ENCODE data around the gene TGFBR3L. TPM values are rescaled to one million over a fixed set of nuclear protein-coding genes. Genes with fewer than 3 reads are reported as not detected.
"Not testable (repeated sequence)": the region's sequence is repeated elsewhere in the genome, so short reads cannot be mapped to it uniquely, and the experiment has no call there.

The TGFBR3L gene
- total and polyA plus RNA-seq, 2 experiments from 2014 or later: 1.7 to 7.0 TPM

- Histone ChIP-seq H3F3A (replicated peaks; ENCODE audit: low read depth) (peaks cover 27% of the 10 kb centered on the region), H3K36me3 (ENCODE audit: insufficient read depth) (peaks cover 11% of the 10 kb centered on the region; the same call in 1 of the 2 replicates)
- H3K9me3 Mint-ChIP-seq; H3K27me3 ChIP-seq (ENCODE audit: insufficient read depth); H3K4me3 Mint-ChIP-seq; H3K27ac ChIP-seq (ENCODE audit: low read depth); H3K4me3 ChIP-seq; H3K27ac Mint-ChIP-seq; H3K9me2 ChIP-seq (ENCODE audit: insufficient read depth); H4K20me1 ChIP-seq (replicated peaks; ENCODE audit: insufficient read depth); H3K4me1 ChIP-seq (ENCODE audit: insufficient read depth); ATAC-seq; H3K4me2 ChIP-seq; H2AFZ ChIP-seq; H3K79me2 ChIP-seq (replicated peaks; ENCODE audit: insufficient read depth); H3K4me1 Mint-ChIP-seq; DNase-seq (ENCODE audit: low spot score): not testable (repeated sequence)
- Mint-ChIP-seq H3K27me3 (ENCODE audit: insufficient read depth, low read depth, poor library complexity) (peaks cover 14% of the 10 kb centered on the region), H3K36me3 (ENCODE audit: low read depth) (peaks cover 55% of the 10 kb centered on the region)
Measured at GRCh38 chr19:7930030-7930429, 15.4 kb downstream of the TGFBR3L start.

- ATAC-seq (no peak), DNase-seq (ENCODE audit: low spot score) (no peak)
- no peak overlapping the region for H3K4me3 Mint-ChIP-seq
- peaks cover 4% of the 10 kb centered on the region for H3K4me1 Mint-ChIP-seq
- peaks cover 14% of the 10 kb centered on the region for H3K27me3 Mint-ChIP-seq (ENCODE audit: insufficient read depth, low read depth, poor library complexity)
- H4K20me1 ChIP-seq (replicated peaks; ENCODE audit: insufficient read depth): peaks cover 6% of the 10 kb centered on the region; the same call in 1 of the 2 replicates
- no peak for TF ChIP-seq ETS1 (IDR thresholded peaks at IDR 0.05)
- no peak for TF ChIP-seq NANOG (IDR thresholded peaks at IDR 0.05; ENCODE audit: borderline replicate concordance)
- no peak for TF ChIP-seq ZNF114 (CRISPR knock-in tag; IDR thresholded peaks at IDR 0.05)
- no peaks in the 10 kb centered on the region for H3K9me2 ChIP-seq (ENCODE audit: insufficient read depth)
- H3K36me3 Mint-ChIP-seq (ENCODE audit: low read depth): peaks cover 62% of the 10 kb centered on the region
- peaks cover 27% of the 10 kb centered on the region for H3F3A ChIP-seq (replicated peaks; ENCODE audit: low read depth)
- no peaks in the 10 kb centered on the region for H3K9me3 Mint-ChIP-seq
- no peak overlapping the region for H3K27ac Mint-ChIP-seq
- H3K79me2 ChIP-seq (replicated peaks; ENCODE audit: insufficient read depth): no peaks in the 10 kb centered on the region
- H3K4me2 ChIP-seq: no peak overlapping the region
- H2AFZ ChIP-seq: no peak overlapping the region
- H3K27me3 ChIP-seq (ENCODE audit: insufficient read depth): no peaks in the 10 kb centered on the region
- H3K4me1 ChIP-seq (ENCODE audit: insufficient read depth): peaks cover 4% of the 10 kb centered on the region; the same call in 1 of the 2 replicates
- no peak overlapping the region for H3K4me3 ChIP-seq
- peaks cover 16% of the 10 kb centered on the region; the same call in 1 of the 2 replicates for H3K36me3 ChIP-seq (ENCODE audit: insufficient read depth)
- no peak overlapping the region; the same call in 1 of the 2 replicates for H3K27ac ChIP-seq (ENCODE audit: low read depth)
Measured at GRCh38 chr19:7930765-7931164, 16.1 kb downstream of the TGFBR3L start.

GRCh38 chr19:7931221-7932061, 16.8 kb downstream of the TGFBR3L start:
- H3K4me3 ChIP-seq: no peak overlapping the region
- peaks cover 26% of the 10 kb centered on the region for H3F3A ChIP-seq (replicated peaks; ENCODE audit: low read depth)
- H3K27me3 ChIP-seq (ENCODE audit: insufficient read depth): no peaks in the 10 kb centered on the region
- no peaks in the 10 kb centered on the region for H3K9me3 Mint-ChIP-seq
- no peak overlapping the region for H2AFZ ChIP-seq
- no peak overlapping the region for H3K4me3 Mint-ChIP-seq
- H3K27ac Mint-ChIP-seq: no peak overlapping the region
- no peak overlapping the region for H3K27ac ChIP-seq (ENCODE audit: low read depth)
- peaks cover 2% of the 10 kb centered on the region for H3K4me1 Mint-ChIP-seq
- DNase-seq (ENCODE audit: low spot score): no peak
- H3K4me1 ChIP-seq (ENCODE audit: insufficient read depth): peaks cover 4% of the 10 kb centered on the region; the same call in 1 of the 2 replicates
- peaks cover 6% of the 10 kb centered on the region; the same call in 1 of the 2 replicates for H4K20me1 ChIP-seq (replicated peaks; ENCODE audit: insufficient read depth)
- H3K36me3 Mint-ChIP-seq (ENCODE audit: low read depth): peaks cover 66% of the 10 kb centered on the region
- no peak for ATAC-seq
- H3K27me3 Mint-ChIP-seq (ENCODE audit: insufficient read depth, low read depth, poor library complexity): peaks cover 11% of the 10 kb centered on the region
- H3K4me2 ChIP-seq: no peak overlapping the region
- no peaks in the 10 kb centered on the region for H3K9me2 ChIP-seq (ENCODE audit: insufficient read depth)
- H3K79me2 ChIP-seq (replicated peaks; ENCODE audit: insufficient read depth): no peaks in the 10 kb centered on the region
- peaks cover 19% of the 10 kb centered on the region; the same call in 1 of the 2 replicates for H3K36me3 ChIP-seq (ENCODE audit: insufficient read depth)
- TF ChIP-seq REST (IDR thresholded peaks at IDR 0.05; ENCODE audit: unreplicated experiment) (no peak), NANOG (IDR thresholded peaks at IDR 0.05; ENCODE audit: borderline replicate concordance) (no peak)

All from GM23338 (cell line).